ENCODE measurements around the gene DICER1.

Gene DICER1

DNA sequence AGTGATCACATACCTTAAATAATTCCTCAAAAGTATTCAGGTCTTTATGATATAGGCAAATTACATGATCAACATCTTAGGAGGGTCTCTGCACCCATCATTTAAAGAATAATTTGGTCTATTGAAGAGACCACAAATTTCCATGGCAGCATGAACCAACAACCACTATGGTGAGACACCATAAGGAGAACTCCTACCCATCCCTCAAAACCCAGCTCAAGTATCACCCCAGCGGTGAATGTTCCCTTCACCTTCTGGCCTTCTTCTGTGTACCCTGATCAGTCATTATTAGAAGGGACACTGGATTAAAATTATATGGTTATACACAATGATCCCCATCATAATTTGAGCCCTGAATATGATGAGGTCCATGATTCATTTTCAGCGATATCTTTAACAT, 81.5 kb downstream of the DICER1 start:
- no peak for DNase-seq

DNA sequence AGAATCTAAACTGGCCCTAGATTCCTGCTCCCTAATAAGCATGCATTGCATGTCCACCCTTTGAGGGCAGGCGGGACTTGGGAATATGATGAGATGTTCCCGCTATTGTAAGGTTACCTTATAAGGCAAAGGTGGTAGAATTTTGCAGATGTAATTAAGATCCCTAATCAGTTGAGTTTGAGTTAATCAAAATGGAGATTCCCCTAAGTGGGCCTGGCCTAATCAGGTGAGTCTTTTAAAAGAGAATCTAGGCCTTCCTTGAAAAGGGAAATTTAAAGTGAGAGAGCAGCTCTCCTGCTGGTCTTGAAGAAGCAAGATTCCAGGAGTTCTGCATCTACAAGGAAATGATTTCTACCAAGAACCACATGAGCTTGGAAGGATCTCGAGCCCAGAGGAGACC, 83.4 kb downstream of the DICER1 start:
- DNase-seq, result no peak

DNA sequence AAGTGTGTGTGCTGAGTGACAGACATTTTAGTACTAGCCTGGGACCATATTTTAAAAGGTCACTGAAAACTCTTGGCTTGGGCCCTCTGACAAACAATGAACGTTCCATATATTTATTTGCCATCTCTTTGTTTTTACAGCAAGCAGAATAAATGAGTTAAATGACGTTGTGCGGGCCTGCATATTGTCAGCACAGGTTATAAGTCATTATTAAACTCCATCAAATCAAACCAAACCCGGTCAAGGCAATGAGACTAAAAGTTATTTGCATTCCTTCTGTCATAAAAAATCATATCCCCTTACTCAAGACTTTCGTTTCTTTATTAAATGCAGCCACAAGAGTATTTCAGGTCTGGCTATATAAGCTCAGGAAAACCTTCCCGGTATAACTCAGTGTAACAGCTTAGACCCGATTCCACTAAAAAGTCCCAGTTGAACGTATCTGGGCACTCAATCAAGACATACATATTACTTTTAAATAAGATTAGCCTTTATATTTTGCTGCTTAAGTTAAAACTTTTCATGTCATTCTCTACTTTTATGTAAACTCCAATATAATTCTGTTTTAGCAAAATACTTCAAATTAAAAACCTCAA, 84.9 kb downstream of the DICER1 start:
- DNase-seq, result no peak

DNA sequence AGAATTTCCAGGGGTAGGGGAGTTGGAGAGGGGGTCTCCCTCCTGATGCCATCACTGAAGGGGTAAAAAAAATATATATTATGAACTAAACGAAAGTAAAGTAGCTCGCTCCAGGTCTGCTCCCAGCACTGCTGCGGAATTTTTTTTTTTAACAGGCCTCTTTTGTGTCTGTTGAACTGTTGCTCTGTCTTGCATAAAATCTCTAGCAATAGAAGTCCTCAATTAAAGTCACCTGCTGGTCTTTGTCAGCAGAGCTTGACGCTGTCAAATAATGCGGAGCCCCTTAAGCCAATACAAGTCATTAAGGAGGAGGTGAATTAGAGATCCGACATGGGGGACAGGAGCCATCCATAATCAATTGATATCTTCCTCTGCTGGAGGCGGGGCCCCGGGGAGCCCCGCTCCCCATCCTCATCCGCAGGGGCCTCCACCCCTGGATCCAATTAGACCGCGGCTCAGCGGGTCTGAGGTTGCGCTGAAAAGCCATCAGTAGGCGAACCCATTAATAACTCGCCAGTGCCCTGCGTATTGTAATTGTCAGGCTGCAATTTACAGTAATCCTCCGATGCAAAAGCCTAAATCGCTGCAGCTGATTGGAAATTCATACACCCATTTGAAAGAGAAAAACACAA, 85.6 kb downstream of the DICER1 start:
- DNase-seq, result no peak

DNA sequence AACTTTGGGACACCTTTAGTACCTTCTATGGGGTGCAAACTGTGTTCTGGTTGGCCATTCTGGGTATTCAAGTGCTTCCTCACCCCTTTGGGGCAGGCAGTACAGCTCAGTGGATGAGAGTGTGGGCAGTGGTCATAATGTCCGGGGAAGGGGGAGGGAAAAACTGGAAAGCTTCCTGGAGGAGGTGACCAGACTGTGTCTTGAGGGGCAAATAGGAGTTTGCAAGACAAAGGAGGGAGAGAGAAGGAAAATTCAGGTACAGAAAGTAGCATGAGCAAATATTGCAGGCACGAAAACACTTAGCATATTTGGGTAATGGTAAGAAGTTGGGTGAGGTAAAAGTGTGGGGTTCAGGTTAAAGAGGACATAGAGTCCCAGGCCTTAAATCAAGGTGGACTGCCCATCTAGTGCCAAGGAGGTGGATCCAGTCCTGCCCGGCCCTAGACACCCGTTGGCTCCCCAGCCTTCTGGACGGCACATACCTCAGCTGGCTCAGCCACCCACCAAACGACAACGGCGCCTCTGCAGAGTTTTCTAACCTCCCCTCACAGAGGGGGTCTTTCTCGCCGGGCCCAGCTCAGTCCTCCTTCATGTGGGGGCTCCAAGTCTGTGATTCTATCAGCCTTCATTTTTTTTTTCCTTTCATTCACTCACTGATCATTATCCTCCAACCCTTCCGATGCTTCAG, 86.4 kb downstream of the DICER1 start:
- DNase-seq, result no peak

DNA sequence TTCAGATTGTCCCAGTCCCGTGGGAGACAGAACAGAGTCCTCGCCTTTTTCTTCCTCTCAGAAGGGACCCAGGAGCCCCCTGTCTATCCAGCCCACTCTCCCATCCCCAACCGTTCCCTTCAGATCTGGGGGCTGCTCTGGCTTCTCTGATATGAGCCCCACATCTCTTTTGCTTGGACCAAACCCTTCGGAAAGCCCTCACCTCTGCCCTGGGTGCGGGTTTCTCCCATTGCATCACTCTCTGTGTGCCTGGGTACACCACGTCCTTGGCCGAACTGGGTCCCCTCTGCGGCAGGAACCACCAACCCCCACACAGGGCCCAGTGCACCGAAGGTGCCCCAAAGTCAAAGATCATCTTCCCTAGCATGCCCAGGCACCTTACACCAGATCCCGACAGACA, 87.8 kb downstream of the DICER1 start:
- no peak for DNase-seq

DNA sequence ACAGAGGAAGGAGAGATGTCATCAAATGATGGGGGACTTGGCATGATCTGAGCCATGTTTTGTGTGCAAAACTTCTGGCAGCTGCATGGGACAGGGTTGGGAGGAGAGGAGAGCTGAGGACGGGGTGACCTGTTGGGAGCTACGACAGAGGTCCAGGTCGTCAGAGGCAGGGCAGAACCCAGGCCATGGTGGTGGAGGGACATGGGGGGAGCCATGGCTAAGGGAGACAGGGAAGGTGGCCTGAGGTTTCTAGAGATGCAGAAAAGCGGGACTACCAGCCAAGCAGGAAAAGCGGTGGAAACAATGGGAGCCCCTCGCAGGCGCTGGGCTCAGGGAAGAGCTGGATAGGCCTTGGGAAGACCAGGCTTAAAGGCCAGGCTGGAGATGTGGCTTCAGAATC, 88.3 kb downstream of the DICER1 start:
- DNase-seq, result no peak

DNA sequence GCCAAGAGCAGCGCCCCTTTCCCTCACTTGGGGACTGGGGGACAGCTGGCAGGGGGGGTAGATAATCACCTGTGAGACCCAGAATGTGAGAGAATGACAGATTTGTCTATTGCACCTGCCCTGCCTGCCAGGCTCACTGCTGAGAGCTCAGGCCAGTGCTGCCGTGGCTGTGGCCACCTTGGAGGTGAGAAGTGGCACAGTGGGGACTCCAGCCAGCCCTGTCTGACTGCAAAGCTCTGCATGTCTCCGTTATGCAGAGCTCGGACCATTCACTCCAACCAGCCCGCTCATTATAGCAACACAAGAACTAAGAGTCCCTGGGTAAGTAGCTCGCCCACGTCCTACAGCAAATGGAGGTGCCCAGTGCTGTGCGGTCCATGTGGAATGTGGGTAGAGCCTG, 88.8 kb downstream of the DICER1 start:
- no peak for DNase-seq

DNA sequence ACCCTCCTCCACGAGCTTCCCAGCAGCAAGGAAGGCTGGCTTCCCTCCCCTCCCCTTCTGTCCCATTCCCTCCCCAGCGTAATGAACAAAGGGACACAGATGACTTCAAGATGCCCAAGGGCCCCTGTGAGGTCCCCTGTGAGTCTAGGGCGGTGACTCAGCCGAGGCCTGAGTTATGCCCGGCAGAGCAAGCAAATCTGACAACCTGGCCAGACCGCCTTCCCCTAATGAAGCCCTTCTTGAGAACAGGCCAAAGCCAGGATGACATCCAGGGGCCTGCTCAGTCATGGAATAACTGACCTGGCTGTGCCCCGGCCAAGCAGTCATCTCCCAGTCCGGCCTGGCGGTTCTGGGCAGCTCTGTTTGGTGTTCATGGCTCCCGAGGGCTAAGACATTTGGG, 89.2 kb downstream of the DICER1 start:
- no peak for DNase-seq

DNA sequence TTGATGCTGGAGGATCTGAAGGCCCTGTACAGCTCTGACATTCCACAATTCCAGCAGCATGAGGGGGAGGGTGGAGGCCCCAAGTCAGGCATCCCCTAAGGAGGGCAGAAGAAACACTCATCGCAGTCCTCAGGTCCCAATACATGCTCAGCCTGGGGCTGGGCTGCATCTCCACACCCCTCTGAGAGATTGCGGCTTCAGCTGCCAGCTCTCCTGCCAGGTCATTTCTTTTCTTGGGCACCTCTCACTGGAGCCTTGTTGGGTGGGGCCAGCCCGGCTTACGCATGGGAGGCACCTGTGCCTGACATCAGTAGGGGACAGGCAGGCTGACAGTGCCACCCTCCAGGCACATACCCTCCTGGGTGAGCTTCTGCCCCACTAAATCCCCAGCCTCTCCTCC, 89.8 kb downstream of the DICER1 start:
- DNase-seq, result no peak

DNA sequence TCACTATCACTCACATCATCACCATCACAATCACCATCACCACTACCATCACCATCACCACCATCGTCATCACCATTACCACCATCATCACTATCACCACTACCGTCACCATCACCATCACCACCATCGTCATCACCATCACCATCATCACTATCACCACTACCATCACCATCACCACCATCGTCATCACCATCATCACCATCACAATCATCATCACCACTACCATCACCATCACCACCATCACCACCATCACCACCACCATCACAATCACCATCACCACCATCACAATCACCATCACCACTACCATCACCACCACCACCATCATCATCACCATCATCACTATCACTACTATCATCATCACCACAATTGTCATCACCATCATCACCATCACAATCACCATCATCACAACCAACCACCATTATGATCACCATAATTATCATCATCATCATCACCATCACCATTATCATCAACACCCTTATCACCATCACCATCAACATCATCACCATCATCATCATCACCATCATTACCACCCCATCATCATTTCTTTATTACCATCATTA, 90.8 kb downstream of the DICER1 start:
- DNase-seq, result no peak

DNA sequence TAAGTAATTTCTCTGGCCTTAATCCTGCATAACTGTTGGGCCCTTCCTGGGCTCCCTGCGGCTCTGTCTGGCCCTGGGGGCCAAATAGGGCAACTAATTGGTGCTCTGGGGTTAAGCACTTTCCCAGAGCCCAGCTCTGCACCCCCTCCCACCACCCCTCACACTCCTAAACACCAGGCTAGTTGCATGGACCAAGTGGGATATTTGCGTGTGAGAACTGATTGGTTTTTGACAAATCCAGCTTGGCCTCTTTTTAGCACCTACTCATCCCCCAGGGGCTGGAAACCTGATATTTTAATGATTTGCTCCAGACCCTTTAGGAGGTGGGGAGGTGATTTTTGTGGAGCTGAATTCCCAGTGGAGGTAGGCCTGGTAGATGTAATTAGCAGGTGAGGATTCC, 91.9 kb downstream of the DICER1 start:
- DNase-seq, result no peak

DNA sequence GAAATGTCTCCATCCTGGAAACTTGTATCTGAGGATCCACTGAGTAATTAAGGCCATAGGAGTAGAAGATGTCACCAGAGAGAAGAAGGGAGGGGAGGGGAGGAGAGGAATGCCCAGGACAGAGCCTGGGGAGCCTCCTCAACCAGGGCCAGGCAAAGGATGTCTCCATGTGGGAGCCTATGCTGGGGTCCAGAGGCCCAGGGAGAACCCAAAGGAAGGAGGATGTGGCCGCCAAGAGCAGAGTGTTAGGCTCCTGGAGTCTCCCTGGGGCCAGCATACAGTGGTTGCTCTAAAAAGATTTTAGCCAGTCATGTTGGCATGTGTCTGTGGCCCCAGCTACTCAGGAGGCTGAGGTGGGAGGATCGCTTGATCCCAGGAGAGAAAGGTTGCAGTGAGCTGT, 92.6 kb downstream of the DICER1 start:
- no peak for DNase-seq

DNA sequence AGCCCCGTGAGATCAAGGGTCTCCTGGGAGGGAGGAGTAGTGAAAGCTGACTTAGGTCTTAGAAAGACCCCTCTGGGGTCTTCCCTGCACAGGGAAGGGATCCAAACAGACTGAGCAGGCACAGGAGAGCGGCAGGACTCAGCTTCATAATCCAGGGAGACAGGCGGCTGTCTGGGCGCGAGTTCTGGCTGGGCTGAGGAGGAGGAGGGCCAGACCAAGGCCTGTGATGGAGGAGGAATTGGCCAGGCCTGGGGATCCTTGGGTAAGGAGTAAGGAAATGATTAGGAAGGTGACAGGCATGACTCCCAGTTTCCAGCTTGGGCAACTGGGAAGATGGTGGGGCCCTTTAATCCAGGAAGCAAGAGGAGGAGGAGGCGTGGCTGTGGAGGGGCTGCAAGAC, 93.1 kb downstream of the DICER1 start:
- no peak for DNase-seq

DNA sequence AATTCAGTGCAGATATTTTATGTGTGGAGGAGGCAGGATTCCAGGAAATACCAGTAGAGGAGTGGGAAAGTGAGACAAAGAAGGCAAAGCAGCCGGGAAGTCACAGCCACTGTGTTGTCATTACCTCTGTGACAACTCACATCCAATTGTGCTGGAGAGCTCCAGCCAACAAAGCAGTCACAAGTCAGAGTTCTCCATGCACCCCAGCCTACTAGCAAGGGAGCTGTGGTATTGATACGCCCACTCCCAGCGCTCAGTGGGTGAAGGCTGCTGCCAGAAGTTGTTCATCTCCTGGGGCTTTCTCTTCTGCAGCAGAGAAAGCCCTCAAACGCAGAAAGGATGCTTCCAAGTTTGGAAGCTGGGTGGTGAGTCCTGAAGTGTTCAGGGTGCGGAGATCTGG, 93.9 kb downstream of the DICER1 start:
- no peak for DNase-seq

DNA sequence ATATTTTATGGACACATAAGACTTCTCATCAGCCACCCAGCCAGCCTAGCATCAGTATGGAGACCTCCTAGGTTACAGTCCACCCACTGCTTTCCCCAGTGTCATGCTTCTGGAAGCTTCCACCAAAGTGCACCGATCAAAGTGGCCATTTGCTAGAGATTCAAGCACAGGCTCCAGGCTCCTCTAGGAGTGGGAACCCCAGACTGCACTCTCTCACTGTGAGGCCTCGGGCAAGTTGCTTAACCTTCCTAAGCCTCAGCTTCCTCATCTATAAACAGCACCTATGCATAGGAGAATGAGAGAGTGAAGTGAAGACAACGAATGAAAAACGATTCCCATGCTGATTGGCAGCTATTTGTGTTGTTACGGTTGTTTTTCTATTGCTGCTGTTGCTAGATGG, 94.4 kb downstream of the DICER1 start:
- no peak for DNase-seq

DNA sequence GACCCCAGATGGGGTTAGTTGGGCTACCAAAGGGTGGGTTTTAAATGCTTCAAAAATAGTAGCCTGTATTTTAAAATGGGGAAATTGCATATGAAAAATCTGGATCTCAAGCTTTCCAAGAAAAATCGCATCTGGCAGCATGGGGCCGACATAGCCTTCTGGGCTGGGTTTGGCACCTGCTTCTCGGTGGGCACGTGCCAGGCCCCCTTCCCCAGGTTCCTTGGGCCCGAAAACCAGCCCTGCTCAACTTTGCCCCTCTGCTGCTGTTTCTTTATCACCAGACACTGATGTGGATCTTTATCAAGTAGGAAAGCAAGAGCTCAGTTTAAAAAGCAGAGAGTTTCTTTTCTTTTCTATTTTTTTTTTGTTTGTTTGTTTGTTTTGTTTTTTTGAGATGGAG, 95.1 kb downstream of the DICER1 start:
- DNase-seq, result no peak

DNA sequence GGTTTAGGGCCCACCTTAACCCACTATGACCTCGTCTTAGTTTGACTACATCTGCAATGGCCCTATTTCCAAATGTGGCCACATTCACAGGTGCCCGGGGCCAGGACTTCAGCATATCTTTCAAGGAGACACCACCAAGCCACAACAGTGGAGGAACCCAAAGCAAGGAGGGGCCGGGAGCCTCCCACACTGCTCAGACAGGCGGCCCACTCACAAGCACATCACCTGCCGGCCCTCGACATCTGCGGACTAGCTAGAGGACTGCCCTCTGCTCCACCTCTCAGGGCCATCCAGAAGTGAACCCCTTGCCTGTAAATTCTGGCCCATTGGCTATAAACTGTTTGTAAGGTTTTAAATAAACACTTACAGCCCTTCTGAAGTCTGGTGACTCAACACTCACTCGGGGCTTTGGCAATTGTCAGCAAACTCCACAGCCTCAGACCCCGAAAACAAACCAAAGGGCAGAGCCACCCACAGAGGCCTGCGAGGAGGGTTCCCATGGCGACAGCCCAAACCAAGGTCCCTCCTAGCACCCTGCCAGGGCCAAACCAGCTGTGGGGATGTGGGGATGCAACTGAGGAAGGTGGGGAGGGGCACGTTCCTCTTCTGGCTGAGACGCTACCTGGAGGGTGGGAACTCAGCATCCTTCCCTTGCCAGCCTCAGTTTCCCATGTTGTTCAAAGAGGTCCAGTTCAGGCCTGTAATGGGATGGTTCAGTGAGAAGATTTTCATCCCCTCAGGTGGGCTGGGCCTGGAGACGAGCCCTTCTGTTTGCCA, 95.8 kb downstream of the DICER1 start:
- DNase-seq, result no peak

DNA sequence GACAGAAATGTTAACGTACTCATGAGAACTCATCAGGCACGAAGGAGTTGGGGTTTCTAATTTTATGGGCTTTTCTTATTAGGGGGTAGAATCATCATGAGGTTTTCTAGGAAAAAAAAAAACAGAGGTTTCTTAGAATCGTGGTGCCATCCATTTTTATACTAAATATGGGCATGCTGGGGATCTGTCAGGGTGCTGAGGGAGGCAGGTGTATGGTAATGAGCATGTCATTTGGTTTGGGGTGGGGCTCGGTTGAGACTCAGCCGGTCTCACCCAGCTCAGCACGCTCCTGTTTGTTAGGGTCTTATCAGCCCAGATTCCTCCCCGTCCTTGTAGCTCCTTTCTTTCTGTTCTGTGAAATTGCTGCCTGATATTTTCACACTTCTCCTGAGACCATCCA, 98.2 kb downstream of the DICER1 start:
- no peak for DNase-seq

DNA sequence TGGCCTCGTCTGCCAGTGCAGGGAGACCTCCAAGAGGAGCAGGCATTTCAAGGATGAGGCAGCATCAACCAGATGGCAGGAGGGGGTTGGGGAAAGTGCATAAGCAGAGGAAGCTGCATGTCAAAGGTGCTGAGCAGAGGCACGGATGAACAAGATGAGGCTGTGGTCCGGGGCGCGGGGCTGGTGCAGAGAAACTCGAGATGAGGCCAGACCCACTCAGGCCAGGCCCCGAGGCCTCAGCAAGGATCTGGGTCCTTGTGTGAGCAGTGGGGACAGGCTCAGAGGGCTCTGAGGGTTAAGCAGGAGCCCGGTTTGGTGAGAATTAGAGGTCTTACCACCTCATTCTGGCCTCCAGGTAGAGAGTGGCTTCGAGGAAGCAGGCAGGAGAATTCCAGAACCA, 98.8 kb downstream of the DICER1 start:
- no peak for DNase-seq

DNA sequence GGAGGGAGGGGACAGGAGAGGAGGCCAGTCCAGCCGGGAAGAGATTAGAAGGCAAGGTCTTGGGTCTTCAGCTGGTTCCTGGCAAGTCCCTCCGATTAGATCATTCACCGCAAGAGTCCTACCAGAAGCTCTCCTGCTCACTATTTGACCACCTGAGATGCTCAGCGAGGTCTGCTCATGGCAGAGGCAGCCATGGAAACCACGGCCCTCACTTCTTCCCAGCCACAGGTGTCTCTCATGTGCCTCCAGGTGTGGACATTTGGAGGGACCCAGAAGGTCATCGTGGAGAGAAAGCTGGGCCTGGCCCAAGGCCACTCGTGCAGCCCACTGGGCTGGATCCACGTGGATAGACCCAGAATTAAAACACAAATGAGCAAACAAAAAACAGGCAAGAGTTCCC, 99.5 kb downstream of the DICER1 start:
- no peak for DNase-seq

DNA sequence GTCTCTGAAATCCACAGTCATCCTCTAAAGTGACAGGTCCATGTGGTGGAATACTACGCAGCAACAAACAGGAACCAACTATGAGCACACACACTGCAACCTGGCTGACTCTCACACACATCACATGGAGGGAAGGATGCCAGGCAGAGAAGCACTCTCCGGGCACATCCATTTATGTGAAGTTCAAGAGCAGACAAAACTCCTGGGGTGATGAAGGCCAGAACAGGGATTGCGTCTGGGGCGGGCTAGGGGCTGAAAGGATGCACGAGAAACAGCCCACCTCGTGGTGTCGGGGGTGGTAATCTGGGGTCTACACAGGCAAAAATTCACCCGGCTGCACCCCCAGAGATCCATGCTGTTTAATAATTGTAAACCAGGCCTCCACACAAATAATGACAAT, 100.2 kb downstream of the DICER1 start:
- no peak for DNase-seq

DNA sequence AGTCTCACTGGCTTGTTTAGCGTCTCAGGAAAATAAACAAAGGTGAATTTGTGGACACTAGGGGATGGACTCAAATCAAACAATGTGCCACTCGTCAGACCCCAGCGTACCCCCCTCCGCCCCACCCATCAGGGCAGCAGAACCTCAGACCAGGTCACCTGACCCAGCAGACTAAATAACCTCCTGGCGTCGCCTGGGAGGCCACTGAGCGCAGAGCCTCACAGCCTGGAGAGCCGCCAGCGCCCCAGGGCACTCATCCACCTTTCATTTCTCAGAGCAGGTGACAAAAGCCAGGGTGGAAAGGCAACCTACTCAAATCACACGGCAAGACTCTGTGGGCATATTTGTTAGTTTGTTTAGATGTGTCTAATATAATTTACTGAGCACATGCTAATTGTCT, 100.9 kb downstream of the DICER1 start:
- no peak for DNase-seq

DNA sequence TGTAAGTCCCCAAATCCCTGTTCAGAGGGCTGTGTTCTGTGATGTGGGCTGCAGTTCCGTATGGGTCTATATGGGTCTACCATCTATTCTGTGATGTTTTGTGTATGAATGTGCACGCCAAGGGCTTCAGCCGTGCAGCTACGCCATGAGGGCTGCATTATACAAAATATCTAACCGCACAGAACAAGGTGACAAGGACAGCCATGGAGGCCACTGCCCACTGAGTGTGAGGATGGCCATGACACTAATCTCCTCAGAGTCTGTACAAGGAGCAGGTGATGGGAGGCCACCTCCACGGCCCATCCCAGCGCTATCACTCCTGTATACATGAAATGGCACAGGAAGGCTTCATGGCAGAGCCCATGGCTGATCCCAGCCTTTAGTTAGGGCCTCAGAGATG, 102.0 kb downstream of the DICER1 start:
- no peak for DNase-seq

All from CD4-positive, alpha-beta T cell treated with Interleukin-15 for 1 hour (primary cell).